IMR-90 (cell line): Measurements from ENCODE around the gene FAM174C. TPM values are rescaled to one million over a fixed set of nuclear protein-coding genes. Genes with fewer than 3 reads are reported as not detected.
A peak's percentile ranks its signal among the peaks of the same experiment; 100 is the strongest.

ENCODE experiments used
- ATAC-seq: fragments of 200-7000 bp; cut with Tn5 transposase; 2 replicates; pipeline ENCODE4 v1.9.1; 2020; ENCODE audit warnings: low read depth, mild to moderate bottlenecking, moderate library complexity
- BruUV-seq: library from RNA; stranded (reverse); fragments of 400-500 nt; replicated peaks from 2 replicates; lab custom pipeline; 2021; lab: Mats Ljungman, UMichigan
- CTCF ChIA-PET: fragments of 300-600 bp; formaldehyde crosslinking; extraction: SDS; loops from one replicate; lab custom pipeline; 2021; ENCODE audit warnings: antibody characterized with exemption; lab: Yijun Ruan, JAX
- POLR2A ChIA-PET: fragments of 300-600 bp; sonication (Branson Sonifier 250); formaldehyde crosslinking; loops from one replicate; lab custom pipeline; 2022; ENCODE audit warnings: antibody characterized with exemption; ENCODE audit not compliant: unreplicated experiment; lab: Charles Lee
- DNase-seq: peaks from one replicate; pipeline ENCODE4 v3.0.0; 2013
- H2AFZ ChIP-seq: replicated peaks from 2 replicates; pipeline ENCODE3; 2013; ENCODE audit warnings: low read length, mild to moderate bottlenecking; ENCODE audit not compliant: poor library complexity
- H2AK5ac ChIP-seq: 2 replicates; pipeline ENCODE4 v1.6.1; 2013; ENCODE audit warnings: low read depth, low read length, inconsistent platforms
- H2AK9ac ChIP-seq: replicated peaks from 2 replicates; pipeline ENCODE3; 2013; ENCODE audit warnings: mild to moderate bottlenecking, low read depth, low read length, moderate library complexity; ENCODE audit not compliant: poor library complexity
- H2BK120ac ChIP-seq: 2 replicates; pipeline ENCODE4 v1.6.1; 2013; ENCODE audit warnings: low read depth, low read length, inconsistent platforms
- H2BK15ac ChIP-seq: 3 replicates; pipeline ENCODE4 v1.6.1; 2013; ENCODE audit warnings: low read depth, low read length, inconsistent platforms
- H2BK20ac ChIP-seq: 2 replicates; pipeline ENCODE4 v1.6.1; 2013; ENCODE audit warnings: low read depth, mild to moderate bottlenecking, inconsistent platforms, low read length, moderate library complexity
- H2BK5ac ChIP-seq: 2 replicates; pipeline ENCODE4 v1.6.1; 2013; ENCODE audit warnings: mild to moderate bottlenecking, low read depth, low read length, inconsistent platforms; ENCODE audit not compliant: poor library complexity, severe bottlenecking
- H3K14ac ChIP-seq: replicated peaks from 2 replicates; pipeline ENCODE4 v1.6.1; 2013; ENCODE audit warnings: low read depth, low read length, inconsistent platforms
- H3K18ac ChIP-seq: 2 replicates; pipeline ENCODE4 v1.6.1; 2013; ENCODE audit warnings: low read depth, low read length, control low read depth
- H3K23ac ChIP-seq: 2 replicates; pipeline ENCODE4 v1.6.1; 2013; ENCODE audit warnings: low read depth, low read length, inconsistent platforms
- H3K27ac ChIP-seq: 2 replicates; pipeline ENCODE4 v1.5.1; 2013; ENCODE audit warnings: mild to moderate bottlenecking, control low read depth, low read length; ENCODE audit not compliant: insufficient read depth
- H3K27me3 ChIP-seq: 2 replicates; pipeline ENCODE4 v1.6.1; 2013; ENCODE audit warnings: low read length; ENCODE audit not compliant: control insufficient read depth, insufficient read depth
- H3K36me3 ChIP-seq: 2 replicates; pipeline ENCODE4 v1.6.1; 2013; ENCODE audit warnings: low read length, mixed read lengths; ENCODE audit not compliant: control insufficient read depth, insufficient read depth
- H3K4ac ChIP-seq: 2 replicates; pipeline ENCODE4 v1.6.1; 2013; ENCODE audit warnings: low read depth, low read length, inconsistent platforms
- H3K4me1 ChIP-seq: 2 replicates; pipeline ENCODE4 v1.6.1; 2013; ENCODE audit warnings: low read length, mixed read lengths; ENCODE audit not compliant: control insufficient read depth, insufficient read depth
- H3K4me2 ChIP-seq: 2 replicates; pipeline ENCODE4 v1.6.1; 2013; ENCODE audit warnings: low read depth, mild to moderate bottlenecking, control low read depth, low read length, moderate library complexity
- H3K4me3 ChIP-seq: 2 replicates; pipeline ENCODE4 v1.5.1; 2013; ENCODE audit warnings: low read depth, mild to moderate bottlenecking, control low read depth, low read length, moderate library complexity; ENCODE audit not compliant: insufficient read depth
- H3K56ac ChIP-seq: 2 replicates; pipeline ENCODE4 v1.6.1; 2013; ENCODE audit warnings: low read length, inconsistent platforms; ENCODE audit not compliant: insufficient read depth; ENCODE audit errors: extremely low read depth
- H3K79me1 ChIP-seq, 2 experiments: 2 replicates each; pipeline ENCODE4 v1.6.1; 2013; ENCODE audit warnings: low read length in 2 of 2, inconsistent platforms in 1 of 2, low read depth in 1 of 2
- H3K9ac ChIP-seq: 2 replicates; pipeline ENCODE4 v1.6.1; 2013; ENCODE audit warnings: low read depth, low read length, control low read depth
- H3K9me1 ChIP-seq: 2 replicates; pipeline ENCODE4 v1.6.1; 2013; ENCODE audit warnings: low read length, inconsistent platforms; ENCODE audit not compliant: insufficient read depth
- H3K9me3 ChIP-seq: 2 replicates; pipeline ENCODE4 v1.6.1; 2013; ENCODE audit warnings: low read length; ENCODE audit not compliant: control insufficient read depth, insufficient read depth
- H4K20me1 ChIP-seq: 2 replicates; pipeline ENCODE4 v1.6.1; 2013; ENCODE audit warnings: low read length, inconsistent platforms; ENCODE audit not compliant: insufficient read depth
- H4K5ac ChIP-seq: 2 replicates; pipeline ENCODE4 v1.6.1; 2013; ENCODE audit warnings: mild to moderate bottlenecking, low read depth, low read length, control low read depth
- H4K8ac ChIP-seq, 2 experiments: 2 replicates each; pipeline ENCODE4 v1.6.1; 2013; ENCODE audit warnings: low read depth in 2 of 2, low read length in 2 of 2, control low read depth in 1 of 2, inconsistent platforms in 1 of 2
- H4K91ac ChIP-seq: 2 replicates; pipeline ENCODE4 v1.6.1; 2013; ENCODE audit warnings: low read depth, low read length, inconsistent platforms; ENCODE audit not compliant: insufficient read depth
- CEBPB ChIP-seq: IDR thresholded peaks from 2 replicates; pipeline ENCODE4 v1.6.1; 2012; ENCODE audit warnings: low read depth, low read length, improper control_type of control experiment
- POLR2A ChIP-seq: IDR thresholded peaks from 2 replicates; pipeline ENCODE4 v1.6.1; 2012; ENCODE audit warnings: mild to moderate bottlenecking, low read depth, low read length
- SMC3 ChIP-seq: fragments of 150-350 bp; IDR thresholded peaks from 2 replicates; pipeline ENCODE4 v1.6.1; 2016; ENCODE audit warnings: low read depth, mild to moderate bottlenecking, antibody characterized with exemption, low read length, moderate library complexity
- WGBS, 2 experiments: methylation state at CpG; one replicate each; pipeline versions ENCODE4 v1.1.5 to v1.1.7; 2013; ENCODE audit warnings: missing lambda C conversion rate in 2 of 2; ENCODE audit not compliant: insufficient read length in 1 of 2; ENCODE audit errors: extremely low coverage in 2 of 2; 5-methylcytosine and 5-hydroxymethylcytosine counted together
- dilution Hi-C: fragments of 300-500 bp; cut with HindIII; formaldehyde crosslinking; loops from one replicate; pipeline ENCODE4 v1.14.3; 2018; ENCODE audit warnings: low sequenced_read_pairs; ENCODE audit not compliant: unreplicated experiment
- in situ Hi-C: fragments of 300-500 bp; cut with MboI; formaldehyde crosslinking; loops from 3 replicates; pipeline ENCODE4 v1.14.3; 2019; ENCODE audit warnings: low sequenced_read_pairs, inconsistent platforms, mixed read lengths
- intact Hi-C: fragments of 100-400 bp; cut with micrococcal nuclease; formaldehyde crosslinking; loops from 2 replicates; pipeline ENCODE4 v1.10.0; 2022
- polyA plus RNA-seq, 3 experiments: library from polyadenylated mRNA; depleted of rRNA; stranded (reverse); fragments of >200 nt; gene quantifications; 2 replicates each; pipeline ENCODE4 v1.2.3, GENCODE V29; 2012; ENCODE audit warnings: low replicate concordance in 1 of 3
- total RNA-seq: library from RNA; depleted of rRNA; stranded (reverse); fragments of >200 nt; gene quantifications from 2 replicates; pipeline ENCODE4 v1.2.3, GENCODE V29; 2012
- TF ChIP-seq, protein P1 (sequence below): conservative IDR thresholded peaks from 2 replicates; pipeline ENCODE4 v1.5.1; 2012; ENCODE audit warnings: mild to moderate bottlenecking, low read depth, low read length, improper control_type of control experiment

The FAM174C gene
- total and polyA plus RNA-seq, 2 of the 4 experiments (the other 2 are of a cell fraction) = 7.5 to 61.8 TPM

GRCh38 chr19:1245494-1246264 is 29.7 kb upstream of the FAM174C start:
- DNase-seq = no peak
- dilution Hi-C loops = no loop called here
- H3K36me3 ChIP-seq = peaks cover 4% of the 10 kb centered on the region; the same call in 1 of the 2 replicates

More at GRCh38 chr19:1245494-1246264, 29.7 kb upstream of the FAM174C start:
- no peak overlapping the region for H3K4ac ChIP-seq
- H3K4me1 ChIP-seq = peaks cover 19% of the 10 kb centered on the region
- in situ Hi-C loops = no loop called here
- ChIA-PET CTCF (interaction anchor here (1.9 to 3.1 kb wide), 2 partner anchors 10 to 21 kb away, joined by 7 to 64 read pairs; no protein-coding TSS in a partner anchor), POLR2A (interaction anchor here (4.2 kb wide), 1 partner anchor 24 kb away, joined by 62 read pairs; the partner anchor contains the start of gene CIRBP)
- no peak overlapping the region for H2BK120ac ChIP-seq
- peak overlapping the region; percentile 51 for H2AFZ ChIP-seq
- no peaks in the 10 kb centered on the region for H3K9me3 ChIP-seq
- H2BK5ac ChIP-seq = no peak overlapping the region
- TF ChIP-seq, protein P1, sequence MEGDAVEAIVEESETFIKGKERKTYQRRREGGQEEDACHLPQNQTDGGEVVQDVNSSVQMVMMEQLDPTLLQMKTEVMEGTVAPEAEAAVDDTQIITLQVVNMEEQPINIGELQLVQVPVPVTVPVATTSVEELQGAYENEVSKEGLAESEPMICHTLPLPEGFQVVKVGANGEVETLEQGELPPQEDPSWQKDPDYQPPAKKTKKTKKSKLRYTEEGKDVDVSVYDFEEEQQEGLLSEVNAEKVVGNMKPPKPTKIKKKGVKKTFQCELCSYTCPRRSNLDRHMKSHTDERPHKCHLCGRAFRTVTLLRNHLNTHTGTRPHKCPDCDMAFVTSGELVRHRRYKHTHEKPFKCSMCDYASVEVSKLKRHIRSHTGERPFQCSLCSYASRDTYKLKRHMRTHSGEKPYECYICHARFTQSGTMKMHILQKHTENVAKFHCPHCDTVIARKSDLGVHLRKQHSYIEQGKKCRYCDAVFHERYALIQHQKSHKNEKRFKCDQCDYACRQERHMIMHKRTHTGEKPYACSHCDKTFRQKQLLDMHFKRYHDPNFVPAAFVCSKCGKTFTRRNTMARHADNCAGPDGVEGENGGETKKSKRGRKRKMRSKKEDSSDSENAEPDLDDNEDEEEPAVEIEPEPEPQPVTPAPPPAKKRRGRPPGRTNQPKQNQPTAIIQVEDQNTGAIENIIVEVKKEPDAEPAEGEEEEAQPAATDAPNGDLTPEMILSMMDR = no peak
- TF ChIP-seq SMC3 (no peak), CEBPB (no peak), POLR2A (no peak)
- 94% methylated on average over 10 of the region's 26 CpGs; no CpG with 5 or more reads in 1 of the 2 experiments for WGBS, 2 experiments
- H2AK9ac ChIP-seq = peak overlapping the region; percentile 97
- intact Hi-C loops = no loop called here
- peaks cover 4 to 54% of the 10 kb centered on the region in 2 experiments; a peak in 2 of 4 replicates for H3K79me1 ChIP-seq
- BruUV-seq = no TSS peak
- no peak overlapping the region for H3K18ac ChIP-seq
- H3K9me1 ChIP-seq = no peaks in the 10 kb centered on the region
- no peak overlapping the region for H4K5ac ChIP-seq
- no peak overlapping the region for H3K4me2 ChIP-seq
- peak overlapping the region; percentile 81 for H2AK5ac ChIP-seq
- H3K27me3 ChIP-seq = no peaks in the 10 kb centered on the region
- no peak overlapping the region; the same call in 1 of the 2 replicates for H3K56ac ChIP-seq
- no peak overlapping the region for H2BK20ac ChIP-seq
- ATAC-seq = no peak
- no peak overlapping the region for H3K14ac ChIP-seq
- no peak overlapping the region for H3K9ac ChIP-seq
- H3K23ac ChIP-seq = no peak overlapping the region
- no peak overlapping the region for H2BK15ac ChIP-seq
- no peak overlapping the region; the same call in 1 of the 2 replicates for H4K91ac ChIP-seq
- H4K8ac ChIP-seq = no peak overlapping the region; a peak in 1 of 4 replicates
- no peak overlapping the region for H3K4me3 ChIP-seq
- H3K27ac ChIP-seq = peak overlapping the region; percentile 35; the same call in 1 of the 2 replicates
- H4K20me1 ChIP-seq = peaks cover 34% of the 10 kb centered on the region
